HepG2 (cell line): ENCODE data around the gene CRB1. TPM values are rescaled to one million over a fixed set of nuclear protein-coding genes. Genes with fewer than 3 reads are reported as not detected.

Experiments used
- ATAC-seq: fragments of 200-7000 bp; cut with Tn5 transposase; 3 replicates; pipeline ENCODE4 v1.9.1; 2020; ENCODE audit warnings: mild to moderate bottlenecking, moderate library complexity
- BruUV-seq: library from RNA; stranded (reverse); fragments of 400-500 nt; replicated peaks from 2 replicates; lab custom pipeline; 2021; lab: Mats Ljungman, UMichigan
- CTCF ChIA-PET: fragments of 300-600 bp; formaldehyde crosslinking; extraction: SDS; loops from one replicate; lab custom pipeline; 2021; ENCODE audit warnings: low total read pairs, inconsistent platforms, low intra/inter-chr PET ratio; lab: Yijun Ruan, JAX
- POLR2A ChIA-PET: fragments of 350-600 bp; sonication (Branson Sonifier 250); formaldehyde crosslinking; loops from one replicate; lab custom pipeline; 2020; ENCODE audit warnings: antibody characterized with exemption, inconsistent platforms; lab: Yijun Ruan, JAX
- DNase-seq: peaks from one replicate; pipeline ENCODE4 v3.0.0-alpha.2; 2015; ENCODE audit warnings: low spot score
- FAIRE-seq: peaks from 3 replicates; lab custom pipeline; 2011; peaks lifted over from hg19 to GRCh38; lab: Jason Lieb, UNC
- H2AFZ ChIP-seq: one replicate; pipeline ENCODE4 v1.6.1; 2011; ENCODE audit warnings: low read length, inconsistent platforms
- H3K27ac ChIP-seq: fragments of 300-600 bp; 3 replicates; pipeline ENCODE4 v1.8.0; 2011; ENCODE audit warnings: mixed run types, mild to moderate bottlenecking, mixed read lengths, low read length, inconsistent platforms; ENCODE audit not compliant: insufficient read depth; ENCODE audit errors: extremely low read length
- H3K27me3 ChIP-seq, 2 experiments: fragments of 200-600 bp in 1 of 2; 2 replicates in 1 of 2; 3 replicates in 1 of 2; pipeline versions ENCODE4 v1.6.0 to v1.8.0; 2011; ENCODE audit warnings: low read length in 2 of 2, mild to moderate bottlenecking in 2 of 2, moderate library complexity in 2 of 2, inconsistent platforms in 1 of 2; ENCODE audit not compliant: insufficient read depth in 2 of 2, control insufficient read depth in 1 of 2
- H3K36me3 ChIP-seq, 2 experiments: fragments of 200-600 bp in 1 of 2; replicated peaks in 1 of 2; 2 replicates in 1 of 2; 3 replicates in 1 of 2; pipeline versions ENCODE4 v1.5.1 to v1.8.0; 2011; ENCODE audit warnings: low read length in 2 of 2, inconsistent platforms in 1 of 2; ENCODE audit not compliant: insufficient read depth in 2 of 2, control insufficient read depth in 1 of 2
- H3K4me1 ChIP-seq: 2 replicates; pipeline ENCODE4 v1.5.1; 2012; ENCODE audit warnings: low read length, inconsistent platforms; ENCODE audit not compliant: insufficient read depth
- H3K4me2 ChIP-seq: 2 replicates; pipeline ENCODE4 v1.6.0; 2011; ENCODE audit warnings: low read depth, low read length, inconsistent platforms
- H3K4me3 ChIP-seq, 3 experiments: fragments of 200-600 bp in 1 of 3; sonication (generic), shearing (Covaris generic) in 1 of 3; replicated peaks in 1 of 3; 2 replicates each; pipeline ENCODE4 v1.5.1; 2011 to 2016; ENCODE audit warnings: low read length in 3 of 3, inconsistent platforms in 2 of 3, low read depth in 2 of 3, mild to moderate bottlenecking in 2 of 3, control low read depth in 1 of 3, mixed read lengths in 1 of 3; ENCODE audit not compliant: insufficient read depth in 1 of 3
- H3K79me2 ChIP-seq: one replicate; pipeline ENCODE4 v1.6.1; 2011; ENCODE audit warnings: low read length, inconsistent platforms; ENCODE audit not compliant: insufficient read depth
- H3K9ac ChIP-seq: 2 replicates; pipeline ENCODE4 v1.6.0; 2011; ENCODE audit warnings: mild to moderate bottlenecking, low read depth, low read length, inconsistent platforms; ENCODE audit not compliant: insufficient read depth
- H3K9me3 ChIP-seq: 2 replicates; pipeline ENCODE4 v1.5.1; 2012; ENCODE audit warnings: mild to moderate bottlenecking, low read length
- H4K20me1 ChIP-seq: 2 replicates; pipeline ENCODE4 v1.6.0; 2011; ENCODE audit warnings: inconsistent platforms, mild to moderate bottlenecking, low read length, moderate library complexity; ENCODE audit not compliant: insufficient read depth
- BCL6 ChIP-seq: IDR thresholded peaks from 2 replicates; pipeline ENCODE4 v1.6.1; 2016; ENCODE audit warnings: missing genetic modification reagents, missing compliant biosample characterization
- NR0B2 ChIP-seq: sonication (generic); formaldehyde crosslinking; IDR thresholded peaks from 2 replicates; pipeline ENCODE4 v1.4.0; 2020; ENCODE audit warnings: mild to moderate bottlenecking, missing genetic modification reagents
- SRY ChIP-seq: sonication (generic); formaldehyde crosslinking; IDR thresholded peaks from 2 replicates; pipeline ENCODE4 v1.8.0; 2022; ENCODE audit warnings: mild to moderate bottlenecking, missing genetic modification reagents
- XRCC5 ChIP-seq: fragments of 200-400 bp; formaldehyde crosslinking; optimal IDR thresholded peaks from 2 replicates; pipeline ENCODE3; 2017; ENCODE audit warnings: mild to moderate bottlenecking, low read length
- ZNF570 ChIP-seq: sonication (generic); formaldehyde crosslinking; IDR thresholded peaks from 2 replicates; pipeline ENCODE4 v1.4.0; 2020; ENCODE audit warnings: mild to moderate bottlenecking, missing genetic modification reagents, borderline replicate concordance
- ZUFSP ChIP-seq: sonication (generic); formaldehyde crosslinking; IDR thresholded peaks from 2 replicates; pipeline ENCODE4 v1.9.0; 2021; ENCODE audit warnings: missing genetic modification reagents, mild to moderate bottlenecking, borderline replicate concordance
- WGBS: methylation state at CpG from one replicate; pipeline ENCODE4 v1.1.6; 2017; ENCODE audit warnings: low lambda C conversion rate; 5-methylcytosine and 5-hydroxymethylcytosine counted together
- in situ Hi-C: cut with HindIII; loops from 2 replicates; pipeline ENCODE4 v1.10.0; 2017; ENCODE audit warnings: low pct_unique_long_range_greater_than_20kb; ENCODE audit not compliant: extremely low pct_ligation_motif_present
- intact Hi-C: fragments of 100-400 bp; cut with micrococcal nuclease; formaldehyde crosslinking; loops from one replicate; pipeline ENCODE4 v1.10.0; 2022; ENCODE audit not compliant: unreplicated experiment
- polyA plus RNA-seq, 8 experiments: library from polyadenylated mRNA; depleted of rRNA in 3 of 8; stranded (reverse) in 7 of 8; unstranded in 1 of 8; fragments of >200 nt; fragmentation: Illumina TruSeq in 4 of 8; extraction: Trizol in 4 of 8; gene quantifications; 2 replicates each; pipeline versions ENCODE4 v1.2.1 to v1.2.3, GENCODE V29; 2011 to 2016; ENCODE audit warnings: low read depth in 4 of 8, missing spikeins in 1 of 8, mixed read lengths in 1 of 8; ENCODE audit not compliant: insufficient read depth in 1 of 8
- total RNA-seq, 5 experiments: library from RNA; depleted of rRNA; stranded (reverse); fragments of >200 nt; fragmentation: Illumina TruSeq; extraction: Trizol; gene quantifications; 2 replicates each; pipeline ENCODE4 v1.2.3, GENCODE V29; 2016; ENCODE audit warnings: low read depth in 1 of 5

The CRB1 gene
- total and polyA plus RNA-seq, 2 of the 13 experiments (the other 11 are each of a cell fraction or from before 2014, with no cell fraction given), result 0.01 TPM; not detected in 1

- TF ChIP-seq XRCC5 (no peak), ZUFSP (CRISPR knock-in tag) (no peak)
These were observed 180.2 kb downstream of the CRB1 start (continued) for GRCh38 chr1:197448121-197448779.

- no peak for FAIRE-seq
- no peak for ATAC-seq
- no peak overlapping the region for H3K4me3 ChIP-seq
- H3K27ac ChIP-seq, result no peak overlapping the region
- no peaks in the 10 kb centered on the region for H3K9me3 ChIP-seq
- no peak for DNase-seq
- CTCF ChIA-PET, result no interaction called here
- TF ChIP-seq ZNF570 (CRISPR knock-in tag) (no peak), NR0B2 (CRISPR knock-in tag) (no peak), SRY (no peak), BCL6 (CRISPR knock-in tag) (no peak)
- 11% methylated on average over 5 of the region's 5 CpGs for whole genome bisulfite sequencing
- H3K4me1 ChIP-seq, result no peaks in the 10 kb centered on the region
- BruUV-seq, result no TSS peak
- intact Hi-C loops (no loop called here), in situ Hi-C loops (no loop called here)
- H3K4me2 ChIP-seq, result no peak overlapping the region
- POLR2A ChIA-PET, result no interaction called here
- H4K20me1 ChIP-seq, result no peaks in the 10 kb centered on the region
- no peak overlapping the region for H3K9ac ChIP-seq
- no peak overlapping the region for H2AFZ ChIP-seq
- H3K79me2 ChIP-seq, result no peaks in the 10 kb centered on the region
- H3K36me3 ChIP-seq, result no peaks in the 10 kb centered on the region
- H3K27me3 ChIP-seq, result no peaks in the 10 kb centered on the region
These were observed 183.3 kb downstream of the CRB1 start for GRCh38 chr1:197451381-197451780.
